ENCODE results near the gene ABCC6.

ABCC6 gene

GRCh38 chr16:16147316-16147999 lies 75.8 kb downstream of the ABCC6 start:
- H2BK15ac ChIP-seq (ENCODE audit: low read length), result no peak overlapping the region

GRCh38 chr16:16146380-16147315 lies 76.6 kb downstream of the ABCC6 start:
- Histone ChIP-seq H2BK15ac (ENCODE audit: low read length) (no peak overlapping the region), H3K4me3 (ENCODE audit: low read length in 2 of 2) (no peak overlapping the region), H3K14ac (ENCODE audit: low read length) (no peak overlapping the region), H3K36me3 (replicated peaks in 1 of 2; ENCODE audit: control insufficient read depth in 2 of 2, insufficient read depth in 2 of 2, low read length in 2 of 2) (peaks cover 2 to 8% of the 10 kb centered on the region in 2 donors), H3K9me3 (replicated peaks in 1 of 2; ENCODE audit: control insufficient read depth in 2 of 2, insufficient read depth in 1 of 2, low read depth in 1 of 2, low read length in 2 of 2) (no peaks in the 10 kb centered on the region), H2BK120ac (ENCODE audit: low read depth, low read length) (no peak overlapping the region), H3K79me1 (ENCODE audit: low read depth, low read length) (peaks cover 2% of the 10 kb centered on the region), H3K9ac (ENCODE audit: low read depth, low read length, poor library complexity) (no peak overlapping the region), H3K4me1 (ENCODE audit: control insufficient read depth in 2 of 2, insufficient read depth in 1 of 2, low read depth in 1 of 2, low read length in 2 of 2) (no peaks in the 10 kb centered on the region), H2BK12ac (ENCODE audit: low read length) (no peak overlapping the region), H3K27me3 (ENCODE audit: control insufficient read depth in 3 of 3, insufficient read depth in 3 of 3, low read depth in 1 of 3, low read length in 3 of 3) (no peaks in the 10 kb centered on the region), H4K8ac (ENCODE audit: low read depth, low read length) (no peak overlapping the region), H2AFZ (ENCODE audit: low read length) (no peak overlapping the region), H3K4me2 (ENCODE audit: insufficient read depth, low read length, poor library complexity, severe bottlenecking) (no peak overlapping the region), H3K18ac (ENCODE audit: low read length) (peak overlapping the region; percentile 52), H2AK5ac (ENCODE audit: low read depth, low read length) (no peak overlapping the region), H3K4ac (ENCODE audit: low read length) (no peak overlapping the region), H3K23ac (ENCODE audit: low read depth, low read length, poor library complexity) (no peak overlapping the region), H4K91ac (ENCODE audit: low read depth, low read length, poor library complexity) (no peak overlapping the region), H3K27ac (replicated peaks; ENCODE audit: low read length) (no peak overlapping the region), H2BK5ac (ENCODE audit: low read length) (no peak overlapping the region)
- no peak for DNase-seq (ENCODE audit: low spot score)
- WGBS, 2 donors (ENCODE audit: extremely low coverage in 2 of 2, insufficient read length in 2 of 2, insufficient replicate concordance in 1 of 2), result no CpG with 5 or more reads among the region's 14 CpGs

More at GRCh38 chr16:16147316-16147999, 75.8 kb downstream of the ABCC6 start:
- H3K4me3 ChIP-seq (ENCODE audit: low read length in 2 of 2), result no peak overlapping the region
- no peak overlapping the region for H3K4ac ChIP-seq (ENCODE audit: low read length)
- WGBS, 2 donors (ENCODE audit: extremely low coverage in 2 of 2, insufficient read length in 2 of 2, insufficient replicate concordance in 1 of 2), result no CpG with 5 or more reads among the region's 17 CpGs
- H3K14ac ChIP-seq (ENCODE audit: low read length), result no peak overlapping the region
- H3K79me1 ChIP-seq (ENCODE audit: low read depth, low read length), result peaks cover 2% of the 10 kb centered on the region
- H3K27me3 ChIP-seq (ENCODE audit: control insufficient read depth in 3 of 3, insufficient read depth in 3 of 3, low read depth in 1 of 3, low read length in 3 of 3), result no peaks in the 10 kb centered on the region
- H3K23ac ChIP-seq (ENCODE audit: low read depth, low read length, poor library complexity), result no peak overlapping the region
- H2BK5ac ChIP-seq (ENCODE audit: low read length), result no peak overlapping the region
- no peak overlapping the region for H2AFZ ChIP-seq (ENCODE audit: low read length)
- DNase-seq (ENCODE audit: low spot score), result no peak
- H2AK5ac ChIP-seq (ENCODE audit: low read depth, low read length), result no peak overlapping the region
- no peaks in the 10 kb centered on the region for H3K9me3 ChIP-seq (replicated peaks in 1 of 2; ENCODE audit: control insufficient read depth in 2 of 2, insufficient read depth in 1 of 2, low read depth in 1 of 2, low read length in 2 of 2)
- H3K4me1 ChIP-seq (ENCODE audit: control insufficient read depth in 2 of 2, insufficient read depth in 1 of 2, low read depth in 1 of 2, low read length in 2 of 2), result no peaks in the 10 kb centered on the region
- H3K36me3 ChIP-seq (replicated peaks in 1 of 2; ENCODE audit: control insufficient read depth in 2 of 2, insufficient read depth in 2 of 2, low read length in 2 of 2), result peaks cover 0 to 6% of the 10 kb centered on the region in 2 donors
- no peak overlapping the region for H3K4me2 ChIP-seq (ENCODE audit: insufficient read depth, low read length, poor library complexity, severe bottlenecking)
- H3K27ac ChIP-seq (replicated peaks; ENCODE audit: low read length), result no peak overlapping the region
- no peak overlapping the region for H4K91ac ChIP-seq (ENCODE audit: low read depth, low read length, poor library complexity)
- no peak overlapping the region for H4K8ac ChIP-seq (ENCODE audit: low read depth, low read length)
- no peak overlapping the region for H3K9ac ChIP-seq (ENCODE audit: low read depth, low read length, poor library complexity)
- no peak overlapping the region for H2BK12ac ChIP-seq (ENCODE audit: low read length)
- no peak overlapping the region for H3K18ac ChIP-seq (ENCODE audit: low read length)
- no peak overlapping the region for H2BK120ac ChIP-seq (ENCODE audit: low read depth, low read length)

GRCh38 chr16:16145286-16145685 lies 78.0 kb downstream of the ABCC6 start:
- no peak overlapping the region for H4K91ac ChIP-seq (ENCODE audit: low read depth, low read length, poor library complexity)
- no peak overlapping the region for H4K8ac ChIP-seq (ENCODE audit: low read depth, low read length)
- H3K4ac ChIP-seq (ENCODE audit: low read length), result no peak overlapping the region
- H3K4me3 ChIP-seq (ENCODE audit: low read length in 2 of 2), result no peak overlapping the region
- no peak overlapping the region for H2AK5ac ChIP-seq (ENCODE audit: low read depth, low read length)
- peaks cover 2% of the 10 kb centered on the region for H3K79me1 ChIP-seq (ENCODE audit: low read depth, low read length)
- H2AFZ ChIP-seq (ENCODE audit: low read length), result no peak overlapping the region
- H3K4me2 ChIP-seq (ENCODE audit: insufficient read depth, low read length, poor library complexity, severe bottlenecking), result no peak overlapping the region
- WGBS, 2 donors (ENCODE audit: extremely low coverage in 2 of 2, insufficient read length in 2 of 2, insufficient replicate concordance in 1 of 2), result no CpG with 5 or more reads among the region's 5 CpGs
- no peak overlapping the region for H3K18ac ChIP-seq (ENCODE audit: low read length)
- no peak overlapping the region for H3K14ac ChIP-seq (ENCODE audit: low read length)
- no peak for DNase-seq (ENCODE audit: low spot score)
- no peak overlapping the region for H2BK15ac ChIP-seq (ENCODE audit: low read length)
- no peaks in the 10 kb centered on the region for H3K4me1 ChIP-seq (ENCODE audit: control insufficient read depth in 2 of 2, insufficient read depth in 1 of 2, low read depth in 1 of 2, low read length in 2 of 2)
- H2BK120ac ChIP-seq (ENCODE audit: low read depth, low read length), result no peak overlapping the region
- peaks cover 6 to 13% of the 10 kb centered on the region in 2 donors for H3K36me3 ChIP-seq (replicated peaks in 1 of 2; ENCODE audit: control insufficient read depth in 2 of 2, insufficient read depth in 2 of 2, low read length in 2 of 2)
- H3K27me3 ChIP-seq (ENCODE audit: control insufficient read depth in 3 of 3, insufficient read depth in 3 of 3, low read depth in 1 of 3, low read length in 3 of 3), result no peaks in the 10 kb centered on the region
- H2BK5ac ChIP-seq (ENCODE audit: low read length), result no peak overlapping the region
- H3K23ac ChIP-seq (ENCODE audit: low read depth, low read length, poor library complexity), result no peak overlapping the region
- no peak overlapping the region for H3K27ac ChIP-seq (replicated peaks; ENCODE audit: low read length)
- H3K9ac ChIP-seq (ENCODE audit: low read depth, low read length, poor library complexity), result peak overlapping the region; percentile 34
- H3K9me3 ChIP-seq (replicated peaks in 1 of 2; ENCODE audit: control insufficient read depth in 2 of 2, insufficient read depth in 1 of 2, low read depth in 1 of 2, low read length in 2 of 2), result no peaks in the 10 kb centered on the region
- no peak overlapping the region for H2BK12ac ChIP-seq (ENCODE audit: low read length)

- H4K8ac ChIP-seq (ENCODE audit: low read depth, low read length), result no peak overlapping the region
- H3K79me1 ChIP-seq (ENCODE audit: low read depth, low read length), result no peaks in the 10 kb centered on the region
- H3K27ac ChIP-seq (replicated peaks; ENCODE audit: low read length), result no peak overlapping the region
- H3K9ac ChIP-seq (ENCODE audit: low read depth, low read length, poor library complexity), result no peak overlapping the region
- no peak overlapping the region for H3K14ac ChIP-seq (ENCODE audit: low read length)
- no peak overlapping the region for H3K23ac ChIP-seq (ENCODE audit: low read depth, low read length, poor library complexity)
- peaks cover 6 to 13% of the 10 kb centered on the region in 2 donors for H3K36me3 ChIP-seq (replicated peaks in 1 of 2; ENCODE audit: control insufficient read depth in 2 of 2, insufficient read depth in 2 of 2, low read length in 2 of 2)
- no CpG with 5 or more reads among the region's 5 CpGs for WGBS, 2 donors (ENCODE audit: extremely low coverage in 2 of 2, insufficient read length in 2 of 2, insufficient replicate concordance in 1 of 2)
- H3K27me3 ChIP-seq (ENCODE audit: control insufficient read depth in 3 of 3, insufficient read depth in 3 of 3, low read depth in 1 of 3, low read length in 3 of 3), result no peaks in the 10 kb centered on the region
- no peak overlapping the region for H2BK15ac ChIP-seq (ENCODE audit: low read length)
- no peak overlapping the region for H2AFZ ChIP-seq (ENCODE audit: low read length)
- H3K4me1 ChIP-seq (ENCODE audit: control insufficient read depth in 2 of 2, insufficient read depth in 1 of 2, low read depth in 1 of 2, low read length in 2 of 2), result no peaks in the 10 kb centered on the region
- H3K4me3 ChIP-seq (ENCODE audit: low read length in 2 of 2), result peak overlapping the region in 1 of 2 donors; percentile 36
- no peak overlapping the region for H3K4me2 ChIP-seq (ENCODE audit: insufficient read depth, low read length, poor library complexity, severe bottlenecking)
- H2BK12ac ChIP-seq (ENCODE audit: low read length), result no peak overlapping the region
- DNase-seq (ENCODE audit: low spot score), result no peak
- no peak overlapping the region for H3K4ac ChIP-seq (ENCODE audit: low read length)
- no peak overlapping the region for H3K18ac ChIP-seq (ENCODE audit: low read length)
- H4K91ac ChIP-seq (ENCODE audit: low read depth, low read length, poor library complexity), result no peak overlapping the region
- no peak overlapping the region for H2BK5ac ChIP-seq (ENCODE audit: low read length)
- H3K9me3 ChIP-seq (replicated peaks in 1 of 2; ENCODE audit: control insufficient read depth in 2 of 2, insufficient read depth in 1 of 2, low read depth in 1 of 2, low read length in 2 of 2), result no peaks in the 10 kb centered on the region
- no peak overlapping the region for H2AK5ac ChIP-seq (ENCODE audit: low read depth, low read length)
- H2BK120ac ChIP-seq (ENCODE audit: low read depth, low read length), result no peak overlapping the region
These were observed 78.9 kb downstream of the ABCC6 start for GRCh38 chr16:16144416-16144815.
